ENCODE results near the gene RPS2.

Gene RPS2

GRCh38 chr16:1998852-1999801, 34.5 kb upstream of the RPS2 start:
- DNase-seq (ENCODE audit: low spot score) = no peak

GRCh38 chr16:1998360-1998835, 33.8 kb upstream of the RPS2 start:
- no peak for DNase-seq (ENCODE audit: low spot score)

GRCh38 chr16:1997494-1998359, 33.1 kb upstream of the RPS2 start:
- no peak for DNase-seq (ENCODE audit: low spot score)

GRCh38 chr16:1993731-1994131, 29.1 kb upstream of the RPS2 start:
- DNase-seq (ENCODE audit: low spot score) = no peak

- no peak for DNase-seq (ENCODE audit: low spot score)
Observed at GRCh38 chr16:1992704-1993317, 28.2 kb upstream of the RPS2 start.

GRCh38 chr16:1991948-1992703, 27.5 kb upstream of the RPS2 start:
- DNase-seq (ENCODE audit: low spot score) = peak; percentile 67

- DNase-seq (ENCODE audit: low spot score) = no peak
Observed at GRCh38 chr16:1991588-1991947, 26.9 kb upstream of the RPS2 start.

GRCh38 chr16:1991135-1991551, 26.5 kb upstream of the RPS2 start:
- DNase-seq (ENCODE audit: low spot score) = no peak

- DNase-seq (ENCODE audit: low spot score) = peak; percentile 41
Observed at GRCh38 chr16:1990351-1991134, 25.9 kb upstream of the RPS2 start.

- DNase-seq (ENCODE audit: low spot score) = no peak
Observed at GRCh38 chr16:1990101-1990350, 25.4 kb upstream of the RPS2 start.

- DNase-seq (ENCODE audit: low spot score) = no peak
Observed at GRCh38 chr16:1989209-1990100, 24.8 kb upstream of the RPS2 start, which contains the start of gene SYNGR3. TSS of gene SYNGR3 (plus strand) at chr16:1989970. CDS start at chr16:1990103, 133 bp downstream.

- DNase-seq (ENCODE audit: low spot score) = no peak
Observed at GRCh38 chr16:1987198-1987597, 22.6 kb upstream of the RPS2 start.

GRCh38 chr16:1985466-1986150, 21.0 kb upstream of the RPS2 start:
- no peak for DNase-seq (ENCODE audit: low spot score)

- no peak for DNase-seq (ENCODE audit: low spot score)
Observed at GRCh38 chr16:1984347-1985225, 20.0 kb upstream of the RPS2 start.

- DNase-seq (ENCODE audit: low spot score) = peak; percentile 86
Observed at GRCh38 chr16:1983544-1984346, 19.1 kb upstream of the RPS2 start, which contains the start of gene GFER. TSS of gene GFER (plus strand) at chr16:1984193. CDS start at chr16:1984219, 26 bp downstream.

- DNase-seq (ENCODE audit: low spot score) = no peak
Observed at GRCh38 chr16:1982991-1983543, 18.4 kb upstream of the RPS2 start.

- peak; percentile 91 for DNase-seq (ENCODE audit: low spot score)
Observed at GRCh38 chr16:1982013-1982433, 17.4 kb upstream of the RPS2 start.

Measured in SW480 (cell line).